T-helper 1 cell treated with Interleukin-12 subunit alpha and Interleukin-12 subunit beta and Interleukin-4 antibody, amounts not matched to agents 30 μg/mL and 1 μg/mL, for 36 hours (primary cell): ENCODE measurements around the gene IFNL4.
"Not testable (repeated sequence)": the region's sequence is repeated elsewhere in the genome, so short reads cannot be mapped to it uniquely, and the experiment has no call there.

Experiments used
- H3K27ac Mint-ChIP-seq: one replicate; pipeline ENCODE4 v1.8.0; 2021; ENCODE audit warnings: mild to moderate bottlenecking, mixed read lengths
- H3K27me3 Mint-ChIP-seq: one replicate; pipeline ENCODE4 v1.8.0; 2021; ENCODE audit warnings: low read depth, mixed read lengths
- H3K36me3 Mint-ChIP-seq: one replicate; pipeline ENCODE4 v1.8.0; 2021; ENCODE audit warnings: low read depth, mixed read lengths
- H3K4me1 Mint-ChIP-seq: one replicate; pipeline ENCODE4 v1.8.0; 2021; ENCODE audit warnings: low read depth, mixed read lengths
- H3K4me3 Mint-ChIP-seq: one replicate; pipeline ENCODE4 v1.8.0; 2021; ENCODE audit warnings: mild to moderate bottlenecking, moderate library complexity, mixed read lengths
- H3K9me3 Mint-ChIP-seq: one replicate; pipeline ENCODE4 v1.8.0; 2021; ENCODE audit warnings: mixed read lengths

Gene IFNL4

GRCh38 chr19:39268085-39268484, 19.4 kb upstream of the IFNL4 start, which contains the start of gene IFNL2:
Gene IFNL2, plus strand, starts transcription at chr19:39268396. Its CDS starts 173 bp downstream, at chr19:39268569.
- H3K27ac Mint-ChIP-seq: not testable (repeated sequence)

GRCh38 chr19:39265321-39265916, 16.8 kb upstream of the IFNL4 start:
- no peaks in the 10 kb centered on the region for H3K9me3 Mint-ChIP-seq
- peaks cover 3% of the 10 kb centered on the region for H3K4me1 Mint-ChIP-seq
- no peaks in the 10 kb centered on the region for H3K36me3 Mint-ChIP-seq
- H3K4me3 Mint-ChIP-seq: no peak overlapping the region
- peaks cover 31% of the 10 kb centered on the region for H3K27me3 Mint-ChIP-seq
- H3K27ac Mint-ChIP-seq: no peak overlapping the region

More at GRCh38 chr19:39268085-39268484, 19.4 kb upstream of the IFNL4 start, which contains the start of gene IFNL2:
- not testable (repeated sequence) for H3K4me3 Mint-ChIP-seq, H3K4me1 Mint-ChIP-seq, H3K36me3 Mint-ChIP-seq, H3K9me3 Mint-ChIP-seq
- peaks cover 16% of the 10 kb centered on the region for H3K27me3 Mint-ChIP-seq

- no peak overlapping the region for H3K4me3 Mint-ChIP-seq
- H3K4me1 Mint-ChIP-seq: peaks cover 3% of the 10 kb centered on the region
- H3K27ac Mint-ChIP-seq: no peak overlapping the region
- H3K27me3 Mint-ChIP-seq: peaks cover 33% of the 10 kb centered on the region
- H3K9me3 Mint-ChIP-seq: no peaks in the 10 kb centered on the region
- no peaks in the 10 kb centered on the region for H3K36me3 Mint-ChIP-seq
These were observed 15.9 kb upstream of the IFNL4 start for GRCh38 chr19:39264306-39265290.

- no peaks in the 10 kb centered on the region for H3K9me3 Mint-ChIP-seq
- H3K4me3 Mint-ChIP-seq: no peak overlapping the region
- no peak overlapping the region for H3K27ac Mint-ChIP-seq
- H3K36me3 Mint-ChIP-seq: no peaks in the 10 kb centered on the region
- peaks cover 3% of the 10 kb centered on the region for H3K4me1 Mint-ChIP-seq
- peaks cover 33% of the 10 kb centered on the region for H3K27me3 Mint-ChIP-seq
These were observed 15.3 kb upstream of the IFNL4 start for GRCh38 chr19:39263912-39264305.

GRCh38 chr19:39262496-39262895, 13.8 kb upstream of the IFNL4 start:
- H3K36me3 Mint-ChIP-seq: no peaks in the 10 kb centered on the region
- no peak overlapping the region for H3K27ac Mint-ChIP-seq
- H3K27me3 Mint-ChIP-seq: peaks cover 33% of the 10 kb centered on the region
- no peaks in the 10 kb centered on the region for H3K9me3 Mint-ChIP-seq
- H3K4me3 Mint-ChIP-seq: no peak overlapping the region
- H3K4me1 Mint-ChIP-seq: peaks cover 3% of the 10 kb centered on the region

- Mint-ChIP-seq H3K27ac (no peak overlapping the region), H3K4me3 (no peak overlapping the region), H3K9me3 (no peaks in the 10 kb centered on the region), H3K4me1 (peaks cover 3% of the 10 kb centered on the region), H3K36me3 (no peaks in the 10 kb centered on the region), H3K27me3 (peaks cover 37% of the 10 kb centered on the region)
These were observed 13.0 kb upstream of the IFNL4 start for GRCh38 chr19:39261704-39262103.

GRCh38 chr19:39257227-39257626, 8.6 kb upstream of the IFNL4 start:
- no peaks in the 10 kb centered on the region for H3K9me3 Mint-ChIP-seq

GRCh38 chr19:39254531-39255345, 6.1 kb upstream of the IFNL4 start:
- peaks cover 26% of the 10 kb centered on the region for H3K27me3 Mint-ChIP-seq
- no peak overlapping the region for H3K4me3 Mint-ChIP-seq
- no peaks in the 10 kb centered on the region for H3K9me3 Mint-ChIP-seq
- H3K4me1 Mint-ChIP-seq: no peaks in the 10 kb centered on the region
- no peaks in the 10 kb centered on the region for H3K36me3 Mint-ChIP-seq
- H3K27ac Mint-ChIP-seq: no peak overlapping the region

More at GRCh38 chr19:39257227-39257626, 8.6 kb upstream of the IFNL4 start:
- Mint-ChIP-seq H3K27me3 (peaks cover 22% of the 10 kb centered on the region), H3K4me3 (no peak overlapping the region), H3K36me3 (no peaks in the 10 kb centered on the region), H3K27ac (no peak overlapping the region), H3K4me1 (no peaks in the 10 kb centered on the region)

GRCh38 chr19:39253374-39254149, 4.9 kb upstream of the IFNL4 start:
- Mint-ChIP-seq H3K27ac (no peak overlapping the region), H3K27me3 (peaks cover 37% of the 10 kb centered on the region), H3K4me3 (no peak overlapping the region), H3K9me3 (no peaks in the 10 kb centered on the region), H3K36me3 (no peaks in the 10 kb centered on the region), H3K4me1 (no peaks in the 10 kb centered on the region)

- no peak overlapping the region for H3K4me3 Mint-ChIP-seq
- no peaks in the 10 kb centered on the region for H3K9me3 Mint-ChIP-seq
- no peak overlapping the region for H3K27ac Mint-ChIP-seq
- no peaks in the 10 kb centered on the region for H3K36me3 Mint-ChIP-seq
- H3K4me1 Mint-ChIP-seq: no peaks in the 10 kb centered on the region
- peaks cover 37% of the 10 kb centered on the region for H3K27me3 Mint-ChIP-seq
These were observed 3.8 kb upstream of the IFNL4 start for GRCh38 chr19:39252458-39252857.

GRCh38 chr19:39251846-39252245, 3.2 kb upstream of the IFNL4 start:
- H3K4me1 Mint-ChIP-seq: no peaks in the 10 kb centered on the region
- no peaks in the 10 kb centered on the region for H3K9me3 Mint-ChIP-seq
- no peak overlapping the region for H3K27ac Mint-ChIP-seq
- H3K36me3 Mint-ChIP-seq: no peaks in the 10 kb centered on the region
- H3K27me3 Mint-ChIP-seq: peaks cover 38% of the 10 kb centered on the region
- no peak overlapping the region for H3K4me3 Mint-ChIP-seq

GRCh38 chr19:39251081-39251480, 2.4 kb upstream of the IFNL4 start:
- Mint-ChIP-seq H3K4me1 (no peaks in the 10 kb centered on the region), H3K27ac (no peak overlapping the region), H3K9me3 (no peaks in the 10 kb centered on the region), H3K27me3 (peaks cover 35% of the 10 kb centered on the region), H3K4me3 (no peak overlapping the region), H3K36me3 (no peaks in the 10 kb centered on the region)

GRCh38 chr19:39247701-39248664, 673 bp downstream of the IFNL4 start:
- H3K36me3 Mint-ChIP-seq: no peaks in the 10 kb centered on the region
- H3K4me1 Mint-ChIP-seq: no peaks in the 10 kb centered on the region
- H3K9me3 Mint-ChIP-seq: no peaks in the 10 kb centered on the region
- no peak overlapping the region for H3K4me3 Mint-ChIP-seq
- H3K27me3 Mint-ChIP-seq: peaks cover 35% of the 10 kb centered on the region
- H3K27ac Mint-ChIP-seq: no peak overlapping the region
